Renal cortex interstitium (tissue), 15 donors: ENCODE measurements around the gene CCDC158. TPM values are rescaled to one million over a fixed set of nuclear protein-coding genes. Genes with fewer than 3 reads are reported as not detected.
A peak's percentile ranks its signal among the peaks of the same experiment; 100 is the strongest.
"Not testable (repeated sequence)": the region's sequence is repeated elsewhere in the genome, so short reads cannot be mapped to it uniquely, and the experiment has no call there.

Experiments used
- DNase-seq, 11 donors: peaks; one replicate each; pipeline ENCODE4 v3.0.0-alpha.2; 2013; ENCODE audit warnings: low read depth in 9 of 11, low spot score in 4 of 11; ENCODE audit errors: extremely low read depth in 1 of 11
- long read RNA-seq, 16 experiments: transcript quantifications; one replicate each; lab custom pipeline, GENCODE V29; 2026
- polyA plus RNA-seq, 3 donors: library from polyadenylated mRNA; unstranded; fragments of 120-200 nt; gene quantifications; one replicate each; pipeline ENCODE4 v1.2.1, GENCODE V29; 2013; ENCODE audit not compliant: insufficient read length in 3 of 3

CCDC158 gene
- 1 to 10 TPM in 1 of 3 donors, under 1 TPM in 2; 0.49 to 1.4 (median 0.64) TPM for polyA plus RNA-seq
- long read RNA-seq, donor 1: 0 reads
- long read RNA-seq, donor 2: 0 reads
- long read RNA-seq, donor 3: 0 reads
- long read RNA-seq, donor 4: 0 reads
- long read RNA-seq, donor 5: 0 reads
- long read RNA-seq, donor 6: 0 reads
- long read RNA-seq, donor 7: 0 reads
- long read RNA-seq, donor 8: 0 reads
- long read RNA-seq, donor 9: 0 reads
- long read RNA-seq, donor 10: 0 reads
- long read RNA-seq, donor 11: 0 reads
- long read RNA-seq, donor 12: 0 reads
- long read RNA-seq, donor 13: 0 reads
- long read RNA-seq, donor 14: 0 reads
- long read RNA-seq, donor 15: 0 reads
- long read RNA-seq, donor 16: 0 reads

DNA sequence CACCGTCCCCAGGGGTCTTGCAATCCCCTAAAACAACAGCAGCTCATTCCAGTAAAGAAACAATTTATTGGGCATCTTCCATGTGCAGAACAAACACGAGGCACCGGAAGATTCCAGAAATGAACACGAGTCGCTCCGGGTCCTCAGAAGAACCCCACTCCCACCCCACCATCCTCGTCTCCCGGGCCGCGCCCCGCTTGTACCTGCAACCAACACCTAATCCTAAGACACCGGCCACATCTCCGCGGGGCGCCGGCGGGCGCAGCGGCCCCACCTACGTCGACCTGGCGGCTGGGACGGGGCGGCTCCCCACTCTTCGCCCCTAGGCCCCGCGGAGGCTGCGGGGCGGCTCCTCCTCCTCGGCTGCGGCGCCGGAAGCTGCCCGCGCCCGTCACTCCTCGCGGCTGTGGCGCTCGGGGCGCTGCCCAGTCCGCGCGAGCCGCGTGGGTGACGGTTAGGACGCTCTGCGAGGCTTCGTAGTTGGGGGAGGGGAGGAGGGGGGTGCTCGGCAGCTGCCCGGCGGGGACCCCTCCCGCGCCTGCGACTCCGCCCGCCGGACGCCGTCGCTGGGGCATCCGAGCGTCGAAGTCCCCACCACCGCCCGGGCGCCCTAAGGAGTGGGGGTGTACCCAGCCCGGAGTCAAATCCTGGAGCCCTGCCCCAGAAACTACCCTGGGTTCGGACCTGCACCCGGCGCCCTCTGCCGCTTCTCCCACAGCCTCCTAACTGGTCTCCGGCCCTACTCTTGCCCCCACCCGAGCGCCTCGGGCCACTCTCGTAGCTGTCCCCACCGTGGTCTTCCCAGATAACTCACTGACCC, at the start of gene CCDC158:
Gene CCDC158 (minus strand): TSS at position 380 of the 820 bp plus-strand sequence. CDS start 17,934 bp downstream, outside the sequence.
- DNase-seq: peak in 2 of 11 donors; percentile 16 to 23

DNA sequence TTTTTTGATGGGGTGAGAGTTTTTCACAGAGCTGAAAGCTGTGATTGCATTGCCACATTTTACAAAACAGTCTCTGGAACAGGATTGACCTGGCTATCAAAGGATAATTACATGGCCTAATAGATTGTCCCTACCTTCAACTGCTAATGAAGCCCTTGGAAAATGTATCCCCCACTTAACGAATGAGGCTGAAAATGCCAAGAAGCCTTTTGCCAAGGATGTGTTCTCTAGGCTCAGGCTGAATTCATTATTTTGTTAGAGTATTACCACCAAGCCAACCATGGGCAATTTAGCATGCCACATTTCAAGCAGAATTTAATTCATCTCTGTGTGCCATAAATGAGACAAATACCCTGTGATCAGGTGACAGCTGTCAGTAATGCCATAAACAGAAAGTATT, 49.6 kb upstream of the CCDC158 start:
- DNase-seq: no peak

DNA sequence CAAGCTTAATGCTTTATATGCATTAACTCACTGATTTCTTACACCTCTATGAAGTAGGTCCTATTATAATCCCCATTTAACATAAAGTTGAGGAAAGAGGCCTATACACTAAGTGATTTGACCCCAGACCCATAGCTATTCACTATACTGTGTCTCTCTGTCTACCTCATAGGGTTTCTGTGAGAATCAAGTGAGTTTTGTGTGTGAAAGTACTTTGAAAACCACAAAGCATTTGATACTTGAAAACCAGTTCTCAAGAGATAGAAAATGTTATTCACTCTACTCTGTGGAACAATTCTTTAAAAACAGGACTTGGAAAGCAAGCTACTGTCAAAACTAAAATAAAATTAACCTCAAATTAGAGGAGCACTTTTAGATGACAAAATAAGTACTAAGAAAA, 49.1 kb upstream of the CCDC158 start:
- no peak for DNase-seq

DNA sequence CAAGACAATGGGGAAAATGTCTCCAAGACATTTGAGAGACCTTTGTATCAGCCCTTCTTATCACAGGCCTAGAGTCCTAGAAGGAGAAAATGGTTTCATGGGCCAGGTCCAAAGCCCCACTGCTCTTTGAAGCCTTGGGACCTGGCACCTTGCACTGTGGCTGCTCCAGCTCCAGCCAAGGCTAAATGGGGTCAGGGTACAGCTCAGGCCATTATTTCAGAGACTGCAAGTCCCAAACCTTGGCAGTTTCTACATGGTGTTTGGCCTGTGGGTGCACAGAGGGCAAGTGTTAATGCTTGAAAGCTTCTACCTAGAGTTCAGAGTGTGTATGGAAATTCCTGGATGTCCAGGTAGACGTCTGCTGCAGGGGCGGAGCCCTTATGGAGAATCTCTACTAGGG, 42.6 kb upstream of the CCDC158 start:
- no peak for DNase-seq

DNA sequence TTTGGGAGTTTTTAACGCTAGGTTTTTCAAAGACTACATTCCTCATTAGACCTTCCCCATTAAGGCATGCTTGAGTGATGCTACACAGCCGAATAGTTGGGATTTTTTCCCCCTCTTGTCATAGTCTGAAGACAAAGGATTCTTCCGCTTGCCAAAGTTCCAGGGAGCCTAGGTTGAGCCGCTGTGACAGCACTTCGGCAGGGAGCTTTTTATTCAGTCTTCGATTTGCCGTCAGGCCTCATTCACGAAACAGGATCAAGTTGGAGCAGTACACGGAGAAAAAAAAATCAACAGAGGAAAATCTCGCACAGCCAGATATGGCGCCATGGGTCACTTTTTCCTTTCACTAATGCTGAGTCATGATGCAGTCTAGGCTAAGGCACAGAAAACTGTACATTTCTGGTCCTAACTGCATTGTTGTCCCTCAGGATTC, 38.4 kb upstream of the CCDC158 start:
- DNase-seq: peak in 6 of 11 donors; percentile 21 to 65 (median 34)

DNA sequence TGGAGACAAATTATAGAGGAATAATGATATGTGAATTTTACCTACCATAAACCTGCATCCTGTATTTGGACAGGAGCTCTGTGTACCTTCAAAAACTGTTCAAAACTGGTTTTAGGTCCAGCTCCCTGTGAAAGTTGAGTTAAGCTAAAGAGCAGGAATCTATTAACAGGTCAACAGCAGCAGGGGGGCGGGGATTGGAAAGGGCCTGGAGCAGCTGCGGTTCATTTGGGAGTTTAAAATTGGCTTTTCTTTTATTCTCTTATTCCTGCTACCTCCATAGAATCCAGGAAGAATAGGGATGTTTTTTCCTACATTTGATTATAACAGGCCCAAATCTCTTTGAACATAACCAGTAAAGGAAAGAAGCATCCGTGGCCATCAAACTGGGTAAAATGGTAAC, 37.9 kb upstream of the CCDC158 start:
- DNase-seq: peak in 4 of 11 donors; percentile 11 to 23 (median 18)

DNA sequence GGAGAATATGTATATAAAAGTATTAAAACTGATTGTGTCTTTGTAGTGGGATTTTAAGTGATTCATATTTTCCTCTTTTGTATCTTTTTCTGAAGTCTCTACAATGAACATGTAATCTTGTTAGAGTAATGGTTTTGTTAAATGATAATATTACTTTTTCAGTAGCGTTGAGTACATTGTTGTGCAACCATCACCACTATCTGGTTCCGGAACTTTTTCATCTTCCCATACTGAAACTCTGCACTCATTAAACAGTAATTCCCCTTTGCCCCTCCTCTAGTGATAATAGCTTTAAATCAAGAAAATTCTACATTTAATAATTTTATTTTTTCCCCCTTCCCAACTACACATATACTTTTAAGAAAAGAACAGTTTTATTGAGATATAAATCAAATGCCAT, 37.4 kb upstream of the CCDC158 start:
- no peak for DNase-seq

DNA sequence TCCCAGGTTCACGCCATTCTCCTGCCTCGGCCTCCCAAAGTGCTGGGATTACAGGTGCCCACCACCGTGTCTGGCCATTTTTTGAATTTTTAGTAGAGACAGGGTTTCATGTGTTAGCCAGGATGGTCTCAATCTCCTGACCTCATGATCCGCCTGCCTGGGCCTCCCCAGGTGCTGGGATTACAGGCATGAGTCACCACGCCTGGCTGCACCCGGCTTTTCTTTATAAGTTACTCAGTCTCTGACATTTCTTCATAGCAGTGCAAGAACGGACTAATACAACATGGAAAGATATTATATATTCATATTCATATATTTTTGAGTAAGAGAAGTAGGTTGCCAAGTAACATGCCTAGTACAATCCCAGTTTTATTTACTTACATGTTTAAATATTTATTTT, 36.9 kb upstream of the CCDC158 start:
- DNase-seq: no peak

DNA sequence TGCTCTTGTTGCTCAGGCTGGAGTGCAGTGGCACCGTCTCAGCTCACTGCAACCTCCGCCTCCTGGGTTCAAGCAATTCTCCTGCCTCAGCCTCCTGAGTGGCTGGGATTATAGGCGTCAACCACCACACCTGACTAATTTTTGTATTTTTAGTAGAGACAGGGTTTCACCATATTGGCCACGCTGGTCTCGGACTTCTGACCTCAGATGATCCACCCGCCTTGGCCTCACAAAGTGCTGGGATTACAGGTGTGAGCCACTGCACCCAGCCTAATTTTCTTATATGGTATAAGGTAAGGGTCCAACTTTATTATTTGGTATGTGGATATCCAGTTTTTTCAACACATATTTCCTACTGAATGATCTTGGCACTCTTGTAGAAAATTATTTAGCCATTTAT, 33.1 kb upstream of the CCDC158 start:
- DNase-seq: not testable (repeated sequence)

DNA sequence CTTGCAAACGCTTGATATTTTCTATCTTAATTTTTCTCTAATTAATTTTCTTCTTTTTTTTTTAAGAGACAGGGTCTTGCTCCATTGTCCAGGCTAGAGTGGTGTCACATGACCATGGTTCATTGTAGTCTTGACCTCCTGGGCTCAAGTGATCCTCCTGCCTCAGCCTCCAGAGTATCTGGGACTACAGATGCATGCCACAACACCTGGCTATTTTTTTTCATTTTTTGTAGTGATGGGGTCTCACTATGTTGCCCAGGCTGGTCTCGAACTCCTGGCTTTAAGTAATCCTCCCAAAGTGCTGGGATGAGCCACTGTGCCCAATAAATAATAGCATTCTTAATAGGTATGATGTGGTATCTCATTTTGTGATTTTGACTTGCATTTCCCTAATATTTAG, 32.3 kb upstream of the CCDC158 start:
- DNase-seq: no peak

DNA sequence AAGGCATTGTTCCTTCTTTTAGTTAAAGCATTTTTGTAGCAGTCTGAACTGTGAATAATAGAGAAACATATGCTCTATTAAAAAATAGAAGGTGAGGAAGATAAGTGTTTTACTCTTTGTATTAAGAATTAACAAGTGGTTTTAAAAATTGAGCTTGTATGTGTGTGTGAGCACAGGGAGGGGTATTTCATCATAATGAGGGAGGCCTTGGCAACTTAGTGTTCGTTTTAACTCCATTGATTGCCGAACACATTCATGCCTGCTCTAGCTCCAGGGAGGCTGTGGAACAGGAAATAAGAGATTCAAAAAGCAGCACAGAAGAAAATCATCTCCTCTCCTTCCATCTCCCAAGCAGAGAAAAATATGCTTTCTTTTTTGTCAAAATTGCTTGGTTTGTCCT, 28.9 kb upstream of the CCDC158 start:
- no peak for DNase-seq

DNA sequence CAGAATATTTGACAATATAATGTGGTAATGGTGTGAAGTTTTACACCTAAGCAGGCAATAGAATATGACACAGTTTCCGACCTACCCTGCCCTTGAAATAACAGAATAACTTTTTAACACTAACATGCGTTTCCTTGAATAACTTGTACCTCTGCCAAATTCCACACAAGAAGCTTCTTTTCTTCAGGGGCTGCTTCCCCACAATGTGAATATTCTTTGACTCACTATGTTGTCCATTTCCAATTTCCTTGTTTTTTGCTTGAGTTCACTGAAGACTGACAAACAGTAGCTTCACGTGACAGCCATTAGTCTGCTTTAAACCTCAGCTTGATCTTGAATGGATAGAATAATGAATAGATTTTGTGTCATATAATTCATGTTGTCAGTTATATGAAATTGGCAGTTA, 28.4 kb upstream of the CCDC158 start:
- DNase-seq: no peak

DNA sequence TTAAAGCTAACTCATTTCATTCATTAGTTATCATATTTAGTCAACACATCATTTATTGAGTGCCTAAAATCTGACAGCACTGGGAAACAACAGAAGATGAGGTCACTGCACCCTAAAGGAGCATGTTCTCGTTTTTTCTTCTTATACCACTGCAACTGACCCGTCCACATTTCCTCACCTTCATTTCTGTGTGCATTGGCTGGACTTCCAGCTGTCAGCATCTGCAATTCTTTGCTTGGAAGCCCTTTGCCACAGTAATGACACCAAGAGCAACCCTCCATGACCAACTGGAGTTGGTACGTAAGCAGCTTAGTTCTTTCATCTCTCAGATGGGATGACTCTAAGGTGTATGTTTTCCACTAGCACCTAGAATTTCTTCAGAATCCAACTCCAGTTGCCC, 27.3 kb upstream of the CCDC158 start:
- no peak for DNase-seq

DNA sequence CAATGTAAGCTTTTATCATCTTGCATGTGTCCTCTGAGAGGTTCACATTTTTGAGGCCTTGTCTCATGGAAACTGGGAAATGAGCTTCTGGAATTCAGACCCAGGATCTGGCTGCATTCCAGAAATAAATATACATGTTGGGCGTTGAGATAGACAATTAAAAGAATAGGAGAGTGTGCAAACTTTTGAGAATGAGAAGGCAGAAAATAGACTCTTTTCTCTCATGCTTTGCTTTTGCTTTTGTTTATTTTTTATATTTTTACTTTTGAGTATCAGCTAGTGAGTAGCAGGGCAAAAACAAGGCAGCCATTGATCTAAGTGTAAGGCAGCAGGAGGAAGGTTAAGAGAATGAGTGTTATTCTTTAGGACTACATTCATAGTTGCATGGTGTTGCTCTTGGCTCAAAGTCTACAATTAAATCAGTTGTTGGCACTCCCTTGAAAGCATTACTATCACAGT, 26.5 kb upstream of the CCDC158 start:
- no peak for DNase-seq

DNA sequence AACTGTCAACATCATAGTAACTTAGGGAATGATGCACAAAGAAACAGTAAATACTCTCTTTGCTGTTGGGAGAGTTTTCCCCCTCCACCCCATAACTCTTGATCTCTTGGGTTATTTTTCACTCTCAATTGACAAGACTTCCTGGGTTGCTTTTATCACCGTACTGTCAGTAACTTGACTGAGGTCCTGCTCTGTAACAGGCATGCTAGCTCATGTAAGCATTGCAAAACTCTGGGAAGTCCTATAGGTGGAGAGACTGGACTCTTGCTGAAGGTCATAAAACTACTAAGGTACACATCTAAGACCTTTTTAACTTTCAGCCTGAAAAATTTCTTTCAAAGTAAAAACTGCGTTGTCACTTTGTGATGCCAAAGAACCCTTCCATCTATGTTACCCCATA, 25.0 kb upstream of the CCDC158 start:
- no peak for DNase-seq

DNA sequence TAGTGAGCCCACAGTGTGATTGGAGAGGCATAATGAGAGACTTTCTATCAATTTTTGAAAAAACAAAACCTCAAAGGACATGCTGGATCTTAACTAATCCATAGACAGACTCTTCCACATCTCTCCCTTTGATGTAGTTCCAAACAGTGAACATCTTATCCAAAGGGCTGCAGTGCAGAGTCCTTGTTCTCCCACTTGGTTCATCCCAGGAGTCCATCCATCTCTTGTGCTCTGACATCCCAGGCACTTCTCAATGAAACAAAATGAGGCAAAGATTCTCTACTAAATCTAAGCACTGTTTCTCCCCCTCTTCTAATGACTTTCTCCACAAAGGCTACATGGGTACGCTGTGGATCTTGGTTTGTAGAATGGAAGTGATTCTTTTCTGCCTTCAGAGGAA, 22.4 kb upstream of the CCDC158 start:
- DNase-seq: no peak

DNA sequence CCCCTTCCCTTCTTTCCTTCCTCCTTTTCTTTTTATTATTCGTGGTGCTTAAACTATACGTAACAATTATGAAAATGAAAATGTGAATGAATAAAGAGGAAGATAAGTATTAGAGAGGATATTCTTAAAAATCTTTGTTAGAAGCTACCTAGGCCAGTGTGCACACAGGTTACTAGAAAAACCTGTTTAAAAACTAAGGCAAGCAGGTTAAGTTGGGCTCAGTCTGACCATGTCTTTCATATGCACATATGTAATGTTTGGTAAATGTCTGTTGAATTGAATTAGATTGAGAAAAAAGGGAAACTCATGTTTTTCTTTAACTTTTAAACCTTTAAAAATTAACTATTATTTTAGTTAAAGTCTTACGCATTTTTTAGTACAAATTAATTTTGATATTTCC, 21.9 kb upstream of the CCDC158 start:
- DNase-seq: no peak

DNA sequence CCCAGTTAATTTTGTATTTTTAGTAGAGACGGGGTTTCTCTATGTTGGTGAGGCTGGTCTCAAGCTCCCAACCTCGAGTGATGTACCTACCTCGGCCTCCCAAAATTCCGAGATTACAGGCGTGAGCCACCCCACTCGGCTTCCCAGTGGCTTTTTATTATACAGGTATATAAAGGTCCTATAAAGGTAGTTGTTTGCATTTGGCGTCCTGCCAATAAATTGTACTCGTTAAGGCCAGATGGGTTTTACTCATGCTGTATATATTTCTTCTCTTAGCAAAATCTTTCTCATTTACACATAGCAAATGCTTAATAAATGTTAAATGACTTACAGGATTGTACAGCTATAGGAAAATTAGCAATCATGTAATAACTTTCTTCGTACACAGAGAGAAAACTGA, 20.9 kb upstream of the CCDC158 start:
- no peak for DNase-seq

DNA sequence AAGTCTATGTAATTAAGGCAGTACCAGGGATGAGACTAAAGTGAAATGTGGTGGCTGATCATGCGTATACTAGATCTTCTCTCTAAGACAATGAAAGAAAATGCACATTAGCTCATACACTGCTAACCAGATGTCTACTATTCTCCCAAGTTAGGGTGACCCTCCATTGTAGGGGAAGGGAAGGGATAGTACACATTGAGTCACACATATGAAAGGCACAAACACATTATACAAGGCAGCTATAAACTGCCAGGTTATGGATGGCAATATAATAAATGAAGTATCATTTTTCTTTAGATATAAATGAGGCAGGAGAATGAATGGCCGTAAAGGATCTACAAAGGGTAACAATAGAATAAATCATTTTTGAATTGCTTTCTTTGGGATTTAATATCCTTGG, 18.6 kb upstream of the CCDC158 start:
- no peak for DNase-seq
